K562 (cell line): ENCODE data around the gene NOL4L. TPM values are rescaled to one million over a fixed set of nuclear protein-coding genes. Genes with fewer than 3 reads are reported as not detected.

Experiments
- ATAC-seq: fragments of 200-7000 bp; cut with Tn5 transposase; 3 replicates; pipeline ENCODE4 v1.9.1; 2020; ENCODE audit warnings: moderate library complexity
- BruUV-seq: library from RNA; stranded (reverse); fragments of 400-500 nt; replicated peaks from 2 replicates; lab custom pipeline; 2021; lab: Mats Ljungman, UMichigan
- CTCF ChIA-PET: fragments of 300-600 bp; formaldehyde crosslinking; extraction: SDS; loops from one replicate; lab custom pipeline; 2021; ENCODE audit warnings: low intra/inter-chr PET ratio; lab: Yijun Ruan, JAX
- POLR2A ChIA-PET: fragments of 300-600, 350-650 bp; sonication (Branson Sonifier 250); formaldehyde crosslinking; extraction: SDS; loops from one replicate; lab custom pipeline; 2021; ENCODE audit warnings: antibody characterized with exemption, inconsistent platforms; lab: Yijun Ruan, JAX
- DNase-seq, 4 experiments: peaks; one replicate each; pipeline versions ENCODE4 v3.0.0 to v3.0.0-alpha.2; 2011 to 2018; ENCODE audit warnings: low spot score in 3 of 4, mixed read lengths in 3 of 4; ENCODE audit errors: extremely low read depth in 1 of 4
- FAIRE-seq: peaks from 2 replicates; lab custom pipeline; 2011; peaks lifted over from hg19 to GRCh38; lab: Jason Lieb, UNC
- H2AFZ ChIP-seq: 2 replicates; pipeline ENCODE4 v1.6.0; 2011; ENCODE audit warnings: low read depth, low read length, control low read depth, inconsistent platforms
- H3K27ac ChIP-seq: fragments of 200-600 bp; 3 replicates; pipeline ENCODE4 v1.8.0; 2011; ENCODE audit warnings: low read depth, mild to moderate bottlenecking, control low read depth, inconsistent platforms, low read length, moderate library complexity, mixed read lengths; ENCODE audit errors: extremely low read depth
- H3K27me3 ChIP-seq, 2 experiments: fragments of 300-600 bp in 1 of 2; 2 replicates in 1 of 2; 3 replicates in 1 of 2; pipeline versions ENCODE4 v1.6.0 to v1.8.0; 2011; ENCODE audit warnings: inconsistent platforms in 2 of 2, low read length in 2 of 2, mild to moderate bottlenecking in 1 of 2, mixed read lengths in 1 of 2, moderate library complexity in 1 of 2; ENCODE audit not compliant: control insufficient read depth in 2 of 2, insufficient read depth in 2 of 2
- H3K36me3 ChIP-seq: fragments of 300-600 bp; 3 replicates; pipeline ENCODE4 v1.8.0; 2011; ENCODE audit warnings: mild to moderate bottlenecking, low read length, inconsistent platforms; ENCODE audit not compliant: control insufficient read depth, insufficient read depth
- H3K4me1 ChIP-seq, 2 experiments: fragments of 200-600 bp in 1 of 2; replicated peaks in 1 of 2; 2 replicates in 1 of 2; 3 replicates in 1 of 2; pipeline versions ENCODE4 v1.5.1 to v1.8.0; 2011; ENCODE audit warnings: inconsistent platforms in 2 of 2, low read length in 2 of 2, mild to moderate bottlenecking in 1 of 2, mixed read lengths in 1 of 2, moderate library complexity in 1 of 2; ENCODE audit not compliant: control insufficient read depth in 2 of 2, insufficient read depth in 2 of 2
- H3K4me2 ChIP-seq: 2 replicates; pipeline ENCODE4 v1.6.1; 2011; ENCODE audit warnings: low read length, control low read depth, inconsistent platforms, mixed read lengths; ENCODE audit not compliant: insufficient read depth
- H3K4me3 ChIP-seq: fragments of 200-600 bp; sonication (generic), shearing (Covaris generic); 2 replicates; pipeline ENCODE4 v1.5.1; 2016; ENCODE audit warnings: control low read depth, inconsistent platforms
- H3K79me2 ChIP-seq: fragments of 200-600 bp; 3 replicates; pipeline ENCODE4 v1.8.0; 2011; ENCODE audit warnings: low read length, inconsistent platforms; ENCODE audit not compliant: control insufficient read depth, insufficient read depth
- H3K9ac ChIP-seq, 2 experiments: 2 replicates each; pipeline versions ENCODE4 v1.6.0 to v1.6.1; 2011; ENCODE audit warnings: low read depth in 2 of 2, low read length in 2 of 2, control low read depth in 1 of 2, inconsistent platforms in 1 of 2, mild to moderate bottlenecking in 1 of 2, mixed read lengths in 1 of 2; ENCODE audit not compliant: insufficient read depth in 1 of 2
- H3K9me1 ChIP-seq: one replicate; pipeline ENCODE4 v1.6.0; 2011; ENCODE audit warnings: inconsistent platforms, mild to moderate bottlenecking, low read length, moderate library complexity; ENCODE audit not compliant: control insufficient read depth, insufficient read depth
- H3K9me3 ChIP-seq: replicated peaks from 2 replicates; pipeline ENCODE4 v1.5.1; 2011; ENCODE audit warnings: low read depth, low read length, inconsistent platforms; ENCODE audit not compliant: control insufficient read depth, insufficient read depth
- H4K20me1 ChIP-seq: replicated peaks from 2 replicates; pipeline ENCODE4 v1.6.1; 2011; ENCODE audit warnings: low read length, inconsistent platforms, mixed read lengths; ENCODE audit not compliant: control insufficient read depth, insufficient read depth
- CBX5 ChIP-seq: IDR thresholded peaks from 2 replicates; pipeline ENCODE4 v1.6.1; 2014; ENCODE audit warnings: low read depth, borderline replicate concordance
- CEBPB ChIP-seq: fragments of 450-650 bp; IDR thresholded peaks from 2 replicates; pipeline ENCODE4 v1.6.1; 2016; ENCODE audit warnings: missing genetic modification characterization, missing compliant biosample characterization
- CREB5 ChIP-seq: fragments of 250-450 bp; sonication (Bioruptor Pico); IDR thresholded peaks from 2 replicates; pipeline ENCODE4 v1.5.0; 2020; ENCODE audit warnings: mild to moderate bottlenecking
- CSDE1 ChIP-seq, 2 experiments: fragments of 450-650 bp; IDR thresholded peaks; 2 replicates each; pipeline ENCODE4 v1.6.1; 2016; ENCODE audit warnings: mild to moderate bottlenecking in 1 of 2
- ETV5 ChIP-seq: sonication (generic); formaldehyde crosslinking; IDR thresholded peaks from 2 replicates; pipeline ENCODE4 v1.4.0; 2020; ENCODE audit warnings: low read depth, mild to moderate bottlenecking, missing genetic modification reagents
- FOXJ2 ChIP-seq: fragments of 200-800 bp; sonication (Bioruptor generic); IDR thresholded peaks from 2 replicates; pipeline ENCODE4 v1.6.1; 2016; ENCODE audit warnings: missing genetic modification characterization, missing compliant biosample characterization
- GTF2E2 ChIP-seq: fragments of 200-800 bp; sonication (Bioruptor generic); IDR thresholded peaks from 2 replicates; pipeline ENCODE4 v1.6.1; 2016; ENCODE audit warnings: missing genetic modification characterization, missing compliant biosample characterization
- HDAC2 ChIP-seq: fragments of 450-650 bp; IDR thresholded peaks from 2 replicates; pipeline ENCODE4 v1.6.1; 2016; ENCODE audit warnings: mild to moderate bottlenecking
- ILF3 ChIP-seq: fragments of 450-650 bp; IDR thresholded peaks from 2 replicates; pipeline ENCODE4 v1.6.1; 2018; ENCODE audit warnings: antibody characterized with exemption, mild to moderate bottlenecking, moderate library complexity, borderline replicate concordance
- PURB ChIP-seq: sonication (generic); formaldehyde crosslinking; IDR thresholded peaks from 2 replicates; pipeline ENCODE4 v1.9.0; 2021; ENCODE audit warnings: low read depth, mild to moderate bottlenecking, missing genetic modification reagents
- SRSF3 ChIP-seq: fragments of 200-400 bp; formaldehyde crosslinking; IDR thresholded peaks from 2 replicates; pipeline ENCODE4 v1.6.1; 2016; ENCODE audit warnings: mild to moderate bottlenecking, low read length, moderate library complexity; ENCODE audit not compliant: insufficient read depth
- ZNF124 ChIP-seq: sonication (generic); formaldehyde crosslinking; IDR thresholded peaks from 2 replicates; pipeline ENCODE4 v1.8.1; 2022; ENCODE audit warnings: missing genetic modification reagents
- ZNF431 ChIP-seq: sonication (generic); formaldehyde crosslinking; IDR thresholded peaks from 2 replicates; pipeline ENCODE4 v1.8.0; 2022; ENCODE audit warnings: mild to moderate bottlenecking, missing genetic modification reagents
- WGBS: fragments of 100-300 bp; shearing (Covaris generic); methylation state at CpG from one replicate; pipeline ENCODE4 v1.1.6; 2016; ENCODE audit warnings: low coverage, mixed read lengths; ENCODE audit not compliant: insufficient coverage; ENCODE audit errors: missing lambda C conversion rate; 5-methylcytosine and 5-hydroxymethylcytosine counted together
- in situ Hi-C: fragments of 300-500 bp; cut with MboI; formaldehyde crosslinking; loops from 4 replicates; pipeline ENCODE4 v1.15.0; 2018; ENCODE audit warnings: inconsistent platforms, mixed read lengths
- intact Hi-C: fragments of 100-400 bp; cut with micrococcal nuclease; formaldehyde crosslinking; loops from 2 replicates; pipeline ENCODE4 v1.14.2; 2022
- polyA plus RNA-seq, 8 experiments: library from polyadenylated mRNA; depleted of rRNA in 4 of 8; stranded (reverse) in 5 of 8; unstranded in 3 of 8; fragments of >200 nt; fragmentation: Nextera tagmentation in 2 of 8; fragmentation: Illumina TruSeq in 1 of 8; extraction: Ambion mirVana in 2 of 8; extraction: Trizol in 1 of 8; gene quantifications; 2 replicates each; pipeline versions ENCODE4 v1.2.1 to v1.2.3, GENCODE V29; 2011 to 2014; ENCODE audit warnings: inconsistent platforms in 1 of 8, missing spikeins in 1 of 8
- total RNA-seq, 7 experiments: library from RNA; depleted of rRNA in 6 of 7; stranded (reverse); fragments of >200 nt in 6 of 7; fragmentation: Illumina TruSeq in 2 of 7; extraction: Trizol in 2 of 7; gene quantifications; 2 replicates each; pipeline versions ENCODE4 v1.2.1 to v1.2.3, GENCODE V29; 2011 to 2021; ENCODE audit warnings: low replicate concordance in 1 of 7
- TF ChIP-seq, protein P1 (sequence below): fragments of 450-650 bp; IDR thresholded peaks from 2 replicates; pipeline ENCODE4 v1.6.1; 2016

Gene NOL4L
- total and polyA plus RNA-seq, 9 of the 15 experiments (the other 6 are each of a cell fraction or from before 2014, with no cell fraction given), result 5.1 to 36.2 (median 13.6) TPM

DNA sequence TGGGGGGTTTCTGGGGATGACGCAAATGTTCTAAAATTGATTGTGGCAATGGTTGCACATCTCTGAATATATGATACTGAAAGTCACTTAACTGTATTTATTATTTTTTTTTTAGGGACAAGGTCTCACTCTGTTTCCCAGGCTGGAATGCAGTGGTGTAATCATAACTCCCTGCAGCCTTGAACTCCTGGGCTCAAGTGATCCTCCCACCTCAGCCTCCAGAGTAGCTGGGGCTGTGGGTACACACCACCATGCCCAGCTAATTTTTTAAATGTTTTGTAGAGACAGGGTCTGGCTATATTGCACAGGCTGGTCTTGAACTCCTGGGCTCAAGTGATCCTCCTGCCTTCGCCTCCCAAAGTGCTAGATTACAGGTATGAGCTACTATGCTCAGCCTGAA lies 33.4 kb downstream of the NOL4L start:
- intact Hi-C loops, result no loop called here
- H3K36me3 ChIP-seq, result peaks cover 24% of the 10 kb centered on the region; the same call in 2 of the 3 replicates
- in situ Hi-C loops, result no loop called here

More for the DNA sequence above, 33.4 kb downstream of the NOL4L start:
- peaks cover 6 to 12% of the 10 kb centered on the region in 2 experiments; a peak in 4 of 5 replicates for H3K4me1 ChIP-seq
- no TSS peak for BruUV-seq
- 0 out of 2 replicates have a peak, but pooled peaks cover 3% of the 10 kb centered on the region for H4K20me1 ChIP-seq
- H3K9me1 ChIP-seq, result no peaks in the 10 kb centered on the region
- peaks cover 73% of the 10 kb centered on the region for H3K79me2 ChIP-seq
- H3K4me2 ChIP-seq, result no peak overlapping the region
- no peak overlapping the region for H2AFZ ChIP-seq
- H3K4me3 ChIP-seq, result no peak overlapping the region
- FAIRE-seq (no peak), DNase-seq (no peak), ATAC-seq (no peak)
- ChIA-PET CTCF (no interaction called here), POLR2A (no interaction called here)
- no peaks in the 10 kb centered on the region for H3K9me3 ChIP-seq
- H3K27ac ChIP-seq, result no peak overlapping the region
- WGBS, result 100% methylated on average over 2 of the region's 2 CpGs
- no peaks in the 10 kb centered on the region for H3K27me3 ChIP-seq
- H3K9ac ChIP-seq, result no peak overlapping the region
- TF ChIP-seq PURB (CRISPR knock-in tag) (no peak), ETV5 (CRISPR knock-in tag) (no peak), GTF2E2 (tag) (no peak), CEBPB (tag) (no peak), CREB5 (no peak), ILF3 (no peak), HDAC2 (no peak), ZNF124 (CRISPR knock-in tag) (no peak), CSDE1 (IDR thresholded peaks at IDR 0.05) (no peak), ZNF431 (CRISPR knock-in tag) (no peak), SRSF3 (no peak), FOXJ2 (tag) (no peak), CBX5 (no peak)
- TF ChIP-seq, protein P1, sequence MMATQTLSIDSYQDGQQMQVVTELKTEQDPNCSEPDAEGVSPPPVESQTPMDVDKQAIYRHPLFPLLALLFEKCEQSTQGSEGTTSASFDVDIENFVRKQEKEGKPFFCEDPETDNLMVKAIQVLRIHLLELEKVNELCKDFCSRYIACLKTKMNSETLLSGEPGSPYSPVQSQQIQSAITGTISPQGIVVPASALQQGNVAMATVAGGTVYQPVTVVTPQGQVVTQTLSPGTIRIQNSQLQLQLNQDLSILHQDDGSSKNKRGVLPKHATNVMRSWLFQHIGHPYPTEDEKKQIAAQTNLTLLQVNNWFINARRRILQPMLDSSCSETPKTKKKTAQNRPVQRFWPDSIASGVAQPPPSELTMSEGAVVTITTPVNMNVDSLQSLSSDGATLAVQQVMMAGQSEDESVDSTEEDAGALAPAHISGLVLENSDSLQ, result no peak
